ENCODE measurements around the gene CALHM3. TPM values are rescaled to one million over a fixed set of nuclear protein-coding genes. Genes with fewer than 3 reads are reported as not detected.

The CALHM3 gene
- total and polyA plus RNA-seq, 5 donors = not detected

GRCh38 chr10:103499881-103500280 lies 20.8 kb upstream of the CALHM3 start:
- Histone ChIP-seq H3K4me1 (ENCODE audit: control insufficient read depth, insufficient read depth, low read length) (no peaks in the 10 kb centered on the region), H3K27ac (ENCODE audit: low read length) (no peak overlapping the region), H3K9me3 (ENCODE audit: control insufficient read depth, low read length) (no peaks in the 10 kb centered on the region), H3K4me3 (ENCODE audit: low read length) (no peak overlapping the region), H3K27me3 (ENCODE audit: control insufficient read depth, insufficient read depth) (peaks cover 2% of the 10 kb centered on the region)
- intact Hi-C loops (cut with DNase I) = no loop called here
- no peak for ATAC-seq
- 57% methylated on average over 7 of the region's 7 CpGs for WGBS
- DNase-seq = no peak

GRCh38 chr10:103498936-103499638 lies 20.0 kb upstream of the CALHM3 start:
- DNase-seq (no peak), ATAC-seq (no peak)
- intact Hi-C loops (cut with DNase I) = no loop called here
- no peak overlapping the region for H3K4me3 ChIP-seq (ENCODE audit: low read length)
- H3K27me3 ChIP-seq (ENCODE audit: control insufficient read depth, insufficient read depth) = peaks cover 2% of the 10 kb centered on the region
- H3K27ac ChIP-seq (ENCODE audit: low read length) = no peak overlapping the region
- no peaks in the 10 kb centered on the region for H3K9me3 ChIP-seq (ENCODE audit: control insufficient read depth, low read length)
- no peaks in the 10 kb centered on the region for H3K4me1 ChIP-seq (ENCODE audit: control insufficient read depth, insufficient read depth, low read length)
- 85% methylated on average over 5 of the region's 5 CpGs for WGBS

- no peak overlapping the region for H3K4me3 ChIP-seq (ENCODE audit: low read length)
- 76% methylated on average over 8 of the region's 8 CpGs for WGBS
- DNase-seq = no peak
- ATAC-seq = no peak
- no peak overlapping the region for H3K27ac ChIP-seq (ENCODE audit: low read length)
- no peaks in the 10 kb centered on the region for H3K9me3 ChIP-seq (ENCODE audit: control insufficient read depth, low read length)
- intact Hi-C loops (cut with DNase I) = no loop called here
- no peaks in the 10 kb centered on the region for H3K4me1 ChIP-seq (ENCODE audit: control insufficient read depth, insufficient read depth, low read length)
- H3K27me3 ChIP-seq (ENCODE audit: control insufficient read depth, insufficient read depth) = peaks cover 2% of the 10 kb centered on the region
Observed at GRCh38 chr10:103497161-103497915, 18.3 kb upstream of the CALHM3 start.

- DNase-seq (no peak), ATAC-seq (no peak)
- Histone ChIP-seq H3K4me3 (ENCODE audit: low read length) (no peak overlapping the region), H3K4me1 (ENCODE audit: control insufficient read depth, insufficient read depth, low read length) (no peaks in the 10 kb centered on the region), H3K27ac (ENCODE audit: low read length) (no peak overlapping the region), H3K27me3 (ENCODE audit: control insufficient read depth, insufficient read depth) (peaks cover 2% of the 10 kb centered on the region), H3K9me3 (ENCODE audit: control insufficient read depth, low read length) (no peaks in the 10 kb centered on the region)
- intact Hi-C loops (cut with DNase I) = no loop called here
- WGBS = 91% methylated on average over 3 of the region's 3 CpGs
Observed at GRCh38 chr10:103495321-103495720, 16.3 kb upstream of the CALHM3 start.

- peak overlapping the region; percentile 65 for H3K4me3 ChIP-seq (ENCODE audit: low read length)
- H3K27me3 ChIP-seq (ENCODE audit: control insufficient read depth, insufficient read depth) = no peaks in the 10 kb centered on the region
- intact Hi-C loops (cut with DNase I) = no loop called here
- H3K27ac ChIP-seq (ENCODE audit: low read length) = no peak overlapping the region
- WGBS = 1% methylated on average over 91 of the region's 92 CpGs
- peak; percentile 21 to 51 for ATAC-seq
- no peaks in the 10 kb centered on the region for H3K9me3 ChIP-seq (ENCODE audit: control insufficient read depth, low read length)
- DNase-seq = peak; percentile 21 to 68 (median 62)
- H3K4me1 ChIP-seq (ENCODE audit: control insufficient read depth, insufficient read depth, low read length) = no peaks in the 10 kb centered on the region
Observed at GRCh38 chr10:103493916-103494877, 15.2 kb upstream of the CALHM3 start.

- ATAC-seq = peak in 1 of 2 donors; percentile 13
- peak in 1 of 3 donors; percentile 70 for DNase-seq
- Histone ChIP-seq H3K4me1 (ENCODE audit: control insufficient read depth, insufficient read depth, low read length) (no peaks in the 10 kb centered on the region), H3K9me3 (ENCODE audit: control insufficient read depth, low read length) (no peaks in the 10 kb centered on the region), H3K4me3 (ENCODE audit: low read length) (peak within 1 kb of the TSS; percentile 65), H3K27me3 (ENCODE audit: control insufficient read depth, insufficient read depth) (no peaks in the 10 kb centered on the region), H3K27ac (ENCODE audit: low read length) (no peak within 1 kb of the TSS)
- WGBS = 2% methylated on average over 65 of the region's 65 CpGs
- intact Hi-C loops (cut with DNase I) = no loop called here
Observed at GRCh38 chr10:103493362-103493915, 14.4 kb upstream of the CALHM3 start, which contains the start of gene NEURL1. Gene NEURL1, plus strand, starts transcription at chr10:103493705. Its CDS starts 683 bp downstream, at chr10:103494388.

- DNase-seq (no peak), ATAC-seq (no peak)
- H3K9me3 ChIP-seq (ENCODE audit: control insufficient read depth, low read length) = no peaks in the 10 kb centered on the region
- no peak overlapping the region for H3K4me3 ChIP-seq (ENCODE audit: low read length)
- no peaks in the 10 kb centered on the region for H3K4me1 ChIP-seq (ENCODE audit: control insufficient read depth, insufficient read depth, low read length)
- intact Hi-C loops (cut with DNase I) = no loop called here
- 67% methylated on average over 5 of the region's 5 CpGs for WGBS
- no peaks in the 10 kb centered on the region for H3K27me3 ChIP-seq (ENCODE audit: control insufficient read depth, insufficient read depth)
- H3K27ac ChIP-seq (ENCODE audit: low read length) = no peak overlapping the region
Observed at GRCh38 chr10:103492655-103493261, 13.7 kb upstream of the CALHM3 start.

- no peaks in the 10 kb centered on the region for H3K27me3 ChIP-seq (ENCODE audit: control insufficient read depth, insufficient read depth)
- no peak overlapping the region for H3K27ac ChIP-seq (ENCODE audit: low read length)
- no peaks in the 10 kb centered on the region for H3K9me3 ChIP-seq (ENCODE audit: control insufficient read depth, low read length)
- WGBS = 53% methylated on average over 7 of the region's 7 CpGs
- peak in 1 of 2 donors; percentile 41 for ATAC-seq
- DNase-seq = no peak
- no peaks in the 10 kb centered on the region for H3K4me1 ChIP-seq (ENCODE audit: control insufficient read depth, insufficient read depth, low read length)
- no peak overlapping the region for H3K4me3 ChIP-seq (ENCODE audit: low read length)
- intact Hi-C loops (cut with DNase I) = no loop called here
Observed at GRCh38 chr10:103491729-103492364, 12.8 kb upstream of the CALHM3 start.

GRCh38 chr10:103490986-103491314 lies 11.9 kb upstream of the CALHM3 start:
- ATAC-seq (no peak), DNase-seq (no peak)
- Histone ChIP-seq H3K27me3 (ENCODE audit: control insufficient read depth, insufficient read depth) (no peaks in the 10 kb centered on the region), H3K4me3 (ENCODE audit: low read length) (no peak overlapping the region), H3K27ac (ENCODE audit: low read length) (no peak overlapping the region), H3K9me3 (ENCODE audit: control insufficient read depth, low read length) (no peaks in the 10 kb centered on the region), H3K4me1 (ENCODE audit: control insufficient read depth, insufficient read depth, low read length) (no peaks in the 10 kb centered on the region)
- WGBS = 94% methylated on average over 1 of the region's 1 CpG
- intact Hi-C loops (cut with DNase I) = no loop called here

GRCh38 chr10:103487410-103487708 lies 8.3 kb upstream of the CALHM3 start:
- no peaks in the 10 kb centered on the region for H3K27me3 ChIP-seq (ENCODE audit: control insufficient read depth, insufficient read depth)
- no peak overlapping the region for H3K27ac ChIP-seq (ENCODE audit: low read length)
- no peak overlapping the region for H3K4me3 ChIP-seq (ENCODE audit: low read length)
- WGBS = 86% methylated on average over 2 of the region's 2 CpGs
- intact Hi-C loops (cut with DNase I) = no loop called here
- DNase-seq (no peak), ATAC-seq (no peak)
- no peaks in the 10 kb centered on the region for H3K4me1 ChIP-seq (ENCODE audit: control insufficient read depth, insufficient read depth, low read length)
- no peaks in the 10 kb centered on the region for H3K9me3 ChIP-seq (ENCODE audit: control insufficient read depth, low read length)
